Upper lobe of left lung (tissue), 4 donors: ENCODE measurements around the gene KRIT1.

ENCODE experiments used
- EP300 ChIP-seq, 4 donors: sonication (generic); formaldehyde crosslinking; IDR thresholded peaks; one replicate each; pipeline ENCODE4 v1.5.1; 2017; ENCODE audit warnings: antibody characterized with exemption in 4 of 4, control low read depth in 2 of 4
- POLR2A ChIP-seq, 4 donors: fragments of 450-650 bp; IDR thresholded peaks; one replicate each; pipeline ENCODE4 v1.5.1; 2016 to 2017; ENCODE audit warnings: antibody characterized with exemption in 4 of 4, mild to moderate bottlenecking in 2 of 4
- POLR2AphosphoS5 ChIP-seq, 2 donors: sonication (generic); formaldehyde crosslinking; IDR thresholded peaks; one replicate each; pipeline ENCODE4 v1.5.1; 2017; ENCODE audit warnings: antibody characterized with exemption in 2 of 2
- TF ChIP-seq, protein P1 (sequence below), 6 experiments: fragments of 450-650 bp in 4 of 6; fragments of 200-600 bp in 2 of 6; sonication (generic) in 2 of 6; IDR thresholded peaks; one replicate each; pipeline ENCODE4 v1.5.1; 2016 to 2019; ENCODE audit warnings: antibody characterized with exemption in 6 of 6

DNA sequence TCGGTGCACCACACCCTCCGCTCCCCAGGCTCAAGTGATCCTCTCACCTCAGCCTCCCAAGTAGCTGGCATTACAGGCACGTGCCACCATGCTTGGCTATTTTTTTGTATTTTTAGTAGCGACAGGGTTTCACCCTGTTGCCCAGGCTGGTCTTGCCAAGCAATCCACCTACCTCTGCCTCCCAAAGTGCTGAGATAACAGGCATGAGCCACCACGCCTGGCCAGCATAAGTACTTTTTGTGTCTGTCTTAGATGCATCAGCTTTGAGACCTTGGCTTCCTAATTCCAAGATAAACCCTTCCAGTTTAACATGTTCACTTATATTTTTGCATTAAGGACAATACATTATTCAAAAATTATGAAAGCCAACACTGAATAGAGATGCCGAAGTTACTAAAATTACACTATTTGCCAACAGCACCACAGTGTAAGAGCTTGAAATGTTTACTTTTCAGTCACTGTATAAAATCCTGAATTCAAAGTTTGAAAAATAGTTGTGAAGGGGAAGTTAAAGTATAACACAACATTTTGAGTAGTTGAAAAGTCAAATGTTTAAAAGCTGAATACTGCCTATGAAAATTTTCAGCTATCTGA lies 36.6 kb upstream of the KRIT1 start:
- TF ChIP-seq POLR2AphosphoS5 (IDR thresholded peaks at IDR 0.05) (no peak), POLR2A (IDR thresholded peaks at IDR 0.05) (no peak), EP300 (IDR thresholded peaks at IDR 0.05) (no peak)
- TF ChIP-seq, protein P1, sequence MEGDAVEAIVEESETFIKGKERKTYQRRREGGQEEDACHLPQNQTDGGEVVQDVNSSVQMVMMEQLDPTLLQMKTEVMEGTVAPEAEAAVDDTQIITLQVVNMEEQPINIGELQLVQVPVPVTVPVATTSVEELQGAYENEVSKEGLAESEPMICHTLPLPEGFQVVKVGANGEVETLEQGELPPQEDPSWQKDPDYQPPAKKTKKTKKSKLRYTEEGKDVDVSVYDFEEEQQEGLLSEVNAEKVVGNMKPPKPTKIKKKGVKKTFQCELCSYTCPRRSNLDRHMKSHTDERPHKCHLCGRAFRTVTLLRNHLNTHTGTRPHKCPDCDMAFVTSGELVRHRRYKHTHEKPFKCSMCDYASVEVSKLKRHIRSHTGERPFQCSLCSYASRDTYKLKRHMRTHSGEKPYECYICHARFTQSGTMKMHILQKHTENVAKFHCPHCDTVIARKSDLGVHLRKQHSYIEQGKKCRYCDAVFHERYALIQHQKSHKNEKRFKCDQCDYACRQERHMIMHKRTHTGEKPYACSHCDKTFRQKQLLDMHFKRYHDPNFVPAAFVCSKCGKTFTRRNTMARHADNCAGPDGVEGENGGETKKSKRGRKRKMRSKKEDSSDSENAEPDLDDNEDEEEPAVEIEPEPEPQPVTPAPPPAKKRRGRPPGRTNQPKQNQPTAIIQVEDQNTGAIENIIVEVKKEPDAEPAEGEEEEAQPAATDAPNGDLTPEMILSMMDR (IDR thresholded peaks at IDR 0.05), result no peak
